NCI-H345 treated with DMSO at 0.1 percent for 48 hours (cell line): ENCODE results near the gene SETX.
"Not testable (repeated sequence)": the region's sequence is repeated elsewhere in the genome, so short reads cannot be mapped to it uniquely, and the experiment has no call there.

Experiments
- DNase-seq: peaks from one replicate; lab custom pipeline; 2025; ENCODE audit not compliant: unreplicated experiment; lab: John Stamatoyannopoulos, UW

Gene SETX, protein sequence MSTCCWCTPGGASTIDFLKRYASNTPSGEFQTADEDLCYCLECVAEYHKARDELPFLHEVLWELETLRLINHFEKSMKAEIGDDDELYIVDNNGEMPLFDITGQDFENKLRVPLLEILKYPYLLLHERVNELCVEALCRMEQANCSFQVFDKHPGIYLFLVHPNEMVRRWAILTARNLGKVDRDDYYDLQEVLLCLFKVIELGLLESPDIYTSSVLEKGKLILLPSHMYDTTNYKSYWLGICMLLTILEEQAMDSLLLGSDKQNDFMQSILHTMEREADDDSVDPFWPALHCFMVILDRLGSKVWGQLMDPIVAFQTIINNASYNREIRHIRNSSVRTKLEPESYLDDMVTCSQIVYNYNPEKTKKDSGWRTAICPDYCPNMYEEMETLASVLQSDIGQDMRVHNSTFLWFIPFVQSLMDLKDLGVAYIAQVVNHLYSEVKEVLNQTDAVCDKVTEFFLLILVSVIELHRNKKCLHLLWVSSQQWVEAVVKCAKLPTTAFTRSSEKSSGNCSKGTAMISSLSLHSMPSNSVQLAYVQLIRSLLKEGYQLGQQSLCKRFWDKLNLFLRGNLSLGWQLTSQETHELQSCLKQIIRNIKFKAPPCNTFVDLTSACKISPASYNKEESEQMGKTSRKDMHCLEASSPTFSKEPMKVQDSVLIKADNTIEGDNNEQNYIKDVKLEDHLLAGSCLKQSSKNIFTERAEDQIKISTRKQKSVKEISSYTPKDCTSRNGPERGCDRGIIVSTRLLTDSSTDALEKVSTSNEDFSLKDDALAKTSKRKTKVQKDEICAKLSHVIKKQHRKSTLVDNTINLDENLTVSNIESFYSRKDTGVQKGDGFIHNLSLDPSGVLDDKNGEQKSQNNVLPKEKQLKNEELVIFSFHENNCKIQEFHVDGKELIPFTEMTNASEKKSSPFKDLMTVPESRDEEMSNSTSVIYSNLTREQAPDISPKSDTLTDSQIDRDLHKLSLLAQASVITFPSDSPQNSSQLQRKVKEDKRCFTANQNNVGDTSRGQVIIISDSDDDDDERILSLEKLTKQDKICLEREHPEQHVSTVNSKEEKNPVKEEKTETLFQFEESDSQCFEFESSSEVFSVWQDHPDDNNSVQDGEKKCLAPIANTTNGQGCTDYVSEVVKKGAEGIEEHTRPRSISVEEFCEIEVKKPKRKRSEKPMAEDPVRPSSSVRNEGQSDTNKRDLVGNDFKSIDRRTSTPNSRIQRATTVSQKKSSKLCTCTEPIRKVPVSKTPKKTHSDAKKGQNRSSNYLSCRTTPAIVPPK (N-terminal part only)

DNA sequence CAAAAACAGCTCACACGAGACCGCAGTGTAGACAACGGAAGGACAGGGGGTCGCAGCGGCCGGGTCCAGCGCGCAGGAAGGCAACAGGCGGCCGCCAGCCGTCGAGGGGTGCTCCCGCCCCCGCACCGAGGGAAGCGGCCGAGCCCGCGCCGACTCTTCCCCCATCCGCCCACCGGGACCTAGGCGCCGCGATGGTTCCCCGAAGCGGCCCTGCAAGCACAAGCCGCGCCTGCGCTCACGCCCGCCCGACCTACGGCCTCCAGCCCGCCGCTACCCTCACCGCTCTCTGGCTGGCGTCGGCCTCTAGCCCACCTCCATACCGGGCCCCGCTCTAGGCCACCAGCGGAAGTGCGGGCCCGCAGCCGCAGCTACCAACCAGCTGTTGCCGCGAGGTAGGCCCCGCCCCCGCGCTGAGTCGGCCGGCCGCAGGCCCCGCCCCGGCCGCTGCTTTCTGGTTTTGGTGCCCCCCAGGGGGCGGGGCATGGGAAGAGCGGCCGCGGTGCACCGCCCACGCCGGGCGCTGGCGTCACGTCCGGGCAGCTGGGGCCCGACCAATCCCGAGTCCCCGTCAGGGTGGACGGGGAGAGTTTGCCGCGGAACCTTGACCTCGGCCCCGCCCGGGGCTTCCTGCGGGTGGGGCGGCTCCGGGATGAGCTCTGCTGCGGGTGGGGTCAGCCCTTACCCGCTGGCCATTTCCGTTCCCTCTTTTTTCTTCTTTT, at the start of gene SETX:
Gene SETX (minus strand): TSS at position 350 of the 719 bp plus-strand sequence. CDS start 5,558 bp downstream, outside the sequence.
- peak; percentile 96 for DNase-seq

DNA sequence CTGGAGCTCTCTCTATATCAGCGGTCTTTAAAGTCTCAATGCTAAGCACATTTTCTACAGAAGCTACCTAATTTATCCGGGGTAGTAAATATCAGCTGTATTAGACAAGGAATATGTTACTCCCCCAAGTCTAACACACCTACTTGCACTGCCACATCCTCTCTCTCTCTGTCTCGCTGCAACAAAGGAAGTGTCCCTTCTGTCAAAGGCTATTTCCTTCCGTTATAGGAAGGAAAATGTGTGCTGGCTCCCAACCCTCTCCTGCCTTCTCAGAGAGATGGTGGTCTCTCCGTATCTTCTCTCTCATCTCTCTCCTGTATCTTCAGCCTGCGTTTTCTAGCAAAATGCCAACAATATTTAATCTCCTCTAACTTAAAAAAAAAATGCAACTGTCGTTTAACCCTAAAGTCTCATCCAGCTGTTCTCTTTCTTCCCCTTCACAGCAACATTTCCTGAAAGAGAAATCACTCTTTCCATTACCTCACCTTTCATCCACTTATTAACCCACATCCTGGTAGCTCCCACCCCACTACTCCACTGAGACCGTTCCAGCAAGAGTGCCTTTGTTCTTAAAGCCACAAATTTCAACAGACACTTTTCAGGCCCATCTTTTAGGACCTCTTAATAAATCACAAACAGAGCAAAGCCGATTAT, 49.6 kb upstream of the SETX start:
- no peak for DNase-seq

DNA sequence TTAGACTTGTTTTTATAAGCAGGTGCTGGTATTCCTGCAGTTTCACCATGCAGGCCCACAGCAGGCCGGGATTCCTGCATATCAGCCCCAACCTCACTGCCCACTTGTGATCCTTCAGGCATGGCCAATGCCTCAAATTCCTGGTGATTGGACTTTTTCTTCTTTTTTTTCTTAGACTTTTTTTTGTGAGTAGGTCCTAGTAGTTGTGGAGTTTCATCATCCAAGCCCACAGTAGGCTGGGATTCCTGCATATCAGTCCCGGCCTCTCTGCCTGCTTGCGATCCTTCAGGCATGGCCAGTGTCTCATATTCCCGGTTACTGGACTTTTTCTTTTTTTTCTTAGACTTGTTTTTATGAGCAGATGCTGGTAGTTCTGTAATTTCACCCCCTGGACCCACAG, 47.0 kb upstream of the SETX start:
- DNase-seq, result no peak

GRCh38 chr9:132395560-132395959, 40.8 kb upstream of the SETX start:
- DNase-seq, result no peak

GRCh38 chr9:132391449-132391848, 36.7 kb upstream of the SETX start:
- DNase-seq, result no peak

- no peak for DNase-seq
Observed at GRCh38 chr9:132390966-132391365, 36.2 kb upstream of the SETX start.

DNA sequence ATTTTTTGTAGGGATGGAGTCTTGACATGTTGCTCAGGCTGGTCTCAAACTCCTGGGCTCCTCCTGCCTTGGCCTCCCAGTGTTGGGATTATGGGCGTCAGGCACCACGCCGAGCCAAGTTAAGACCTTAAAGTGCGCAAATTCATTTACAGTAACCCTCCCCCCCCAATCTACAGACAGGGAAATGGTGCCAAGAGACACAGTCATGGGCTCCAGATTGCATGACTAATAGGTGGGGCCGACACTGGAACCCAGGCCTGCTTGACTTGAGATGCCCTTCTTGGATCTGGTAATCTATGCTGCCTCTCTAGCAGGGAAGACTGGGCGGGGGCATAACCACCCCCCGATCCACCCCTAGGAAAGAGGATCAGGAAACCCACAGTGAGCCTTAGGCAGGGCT, 32.3 kb upstream of the SETX start:
- DNase-seq, result no peak

DNA sequence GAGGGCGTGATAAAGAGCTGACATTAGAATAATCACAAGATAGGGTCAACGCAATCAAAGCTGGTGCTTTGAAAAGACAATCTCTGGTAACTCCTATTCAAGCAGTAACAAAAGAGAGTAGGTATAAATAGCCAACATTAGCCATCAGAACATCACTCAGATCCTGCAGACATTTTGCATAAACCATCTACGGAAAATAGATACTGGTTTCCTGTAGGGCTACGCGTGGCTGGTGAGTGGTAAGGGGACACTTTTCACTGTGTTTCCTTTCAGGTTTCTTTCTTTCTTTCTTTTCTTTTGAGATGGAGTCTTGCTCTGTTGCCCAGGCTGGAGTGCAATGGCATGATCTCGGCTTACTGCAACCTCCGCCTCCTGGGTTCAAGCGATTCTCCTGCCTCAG, 29.6 kb upstream of the SETX start:
- DNase-seq, result no peak

DNA sequence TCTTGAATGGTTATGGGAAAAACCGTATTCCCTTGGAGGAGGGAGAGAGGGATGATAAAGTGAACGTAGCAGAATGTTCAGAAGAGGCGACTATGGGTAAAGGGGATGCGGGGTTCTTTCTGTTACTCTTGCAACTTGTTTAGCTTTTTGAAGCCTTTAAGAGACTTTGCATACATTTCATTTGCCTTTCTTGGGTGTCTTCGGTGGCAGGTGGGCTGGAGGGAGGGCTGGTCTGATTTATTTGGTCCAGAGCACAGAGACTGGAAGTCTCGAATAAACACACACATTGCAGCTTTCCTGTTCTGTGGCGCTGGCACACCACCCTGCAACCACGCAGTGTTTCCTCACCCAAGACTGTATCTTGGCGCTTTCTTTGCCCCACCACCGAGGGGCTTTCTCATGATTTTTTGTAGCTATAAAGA, 28.7 kb upstream of the SETX start:
- DNase-seq, result no peak

DNA sequence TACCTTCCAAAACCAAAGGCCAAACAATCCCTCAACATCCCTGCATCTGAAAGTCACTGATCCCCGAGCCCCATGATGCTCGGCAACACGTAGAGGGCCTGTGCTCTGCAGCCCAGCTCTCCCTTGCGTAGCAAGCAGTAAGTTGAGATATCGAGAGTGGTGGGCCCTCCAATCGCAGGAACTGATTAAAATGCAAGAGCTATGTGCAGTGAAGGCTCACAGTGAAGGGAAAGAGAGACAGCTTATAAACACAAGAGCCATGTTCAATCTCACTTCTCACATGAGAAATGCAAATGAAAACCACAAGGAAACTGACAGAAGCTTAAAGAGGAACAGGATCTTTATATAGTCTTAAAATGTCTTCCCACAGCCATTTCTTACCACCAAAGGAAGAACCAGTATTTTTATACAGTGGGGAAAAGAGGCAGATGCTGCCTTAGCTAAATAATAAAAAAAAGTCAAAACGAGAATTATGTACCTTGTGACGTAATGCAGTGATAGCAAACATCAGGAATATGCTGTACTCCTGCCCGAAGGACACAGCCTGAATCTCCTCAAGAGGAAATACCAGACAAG, 27.3 kb upstream of the SETX start:
- DNase-seq, result no peak

- not testable (repeated sequence) for DNase-seq
Observed at GRCh38 chr9:132378416-132378815, 23.6 kb upstream of the SETX start.

DNA sequence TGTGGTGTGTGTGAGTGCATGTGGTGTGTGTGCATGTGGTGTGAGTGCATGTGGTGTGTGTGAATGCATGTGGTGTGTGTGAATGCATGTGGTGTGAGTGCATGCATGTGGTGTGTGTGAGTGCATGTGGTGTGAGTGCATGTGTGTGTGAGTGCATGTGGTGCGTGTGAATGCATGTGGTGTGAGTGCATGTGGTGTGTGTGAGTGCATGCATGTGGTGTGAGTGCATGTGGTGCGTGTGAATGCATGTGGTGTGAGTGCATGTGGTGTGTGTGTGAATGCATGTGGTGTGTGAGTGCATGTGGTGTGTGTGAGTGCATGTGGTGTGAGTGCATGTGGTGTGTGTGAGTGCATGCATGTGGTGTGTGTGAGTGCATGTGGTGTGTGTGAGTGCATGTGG, 23.0 kb upstream of the SETX start:
- not testable (repeated sequence) for DNase-seq

GRCh38 chr9:132372177-132373095, 17.6 kb upstream of the SETX start:
- DNase-seq, result no peak

- no peak for DNase-seq
Observed at GRCh38 chr9:132370592-132370991, 15.8 kb upstream of the SETX start.

- no peak for DNase-seq
Observed at GRCh38 chr9:132369421-132369820, 14.6 kb upstream of the SETX start.

DNA sequence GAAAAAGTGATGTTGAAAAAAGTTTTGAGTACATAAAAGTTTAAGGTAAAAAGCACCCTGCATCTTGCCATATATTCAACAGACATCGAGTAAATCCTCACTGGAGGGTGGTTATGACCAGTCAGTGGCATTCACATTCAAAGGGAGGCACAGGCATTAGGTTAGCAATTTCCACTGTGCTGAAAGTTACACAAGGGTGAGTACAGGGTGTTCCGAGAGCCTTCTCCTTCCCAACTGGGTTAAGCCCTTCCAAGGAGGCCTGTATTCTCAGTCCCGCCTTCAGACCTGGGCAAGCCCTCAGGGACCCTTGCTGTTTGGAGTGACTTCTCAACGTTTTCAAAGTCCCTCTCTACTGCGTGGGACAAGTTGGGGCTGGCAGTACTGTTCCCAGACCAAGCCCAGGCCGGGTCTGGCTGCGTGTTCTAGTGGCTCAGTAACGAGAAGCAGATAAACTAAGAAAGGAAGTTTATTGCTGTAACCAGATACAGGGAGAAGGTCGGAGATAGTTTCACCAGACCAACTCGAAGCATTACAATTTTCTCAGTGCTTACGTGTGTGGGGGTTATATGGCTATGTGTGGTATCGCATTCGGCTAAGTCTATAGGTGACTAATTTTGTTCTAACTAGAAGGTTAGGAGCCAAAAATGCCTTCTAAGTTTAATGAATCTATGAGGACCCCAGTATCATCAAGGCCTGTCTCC, 13.0 kb upstream of the SETX start:
- DNase-seq, result no peak

DNA sequence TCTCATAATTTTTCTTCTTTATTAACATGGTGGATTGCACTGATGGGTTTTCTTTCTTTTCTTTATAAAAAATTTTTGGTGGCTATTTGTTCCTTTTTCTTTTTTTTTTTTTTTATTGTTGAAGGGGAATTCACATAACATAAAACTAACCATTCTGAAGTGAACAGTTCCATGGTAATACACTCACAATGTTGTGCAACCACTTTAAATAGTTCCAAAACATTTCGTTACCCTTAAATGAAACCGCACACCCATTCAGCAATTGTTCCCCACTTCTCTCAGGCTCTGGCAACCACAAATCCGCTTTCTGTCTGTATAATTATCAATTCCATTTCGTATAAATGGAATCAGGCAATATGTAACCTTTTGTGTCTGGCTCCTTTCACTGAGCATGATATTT, 11.7 kb upstream of the SETX start:
- no peak for DNase-seq

GRCh38 chr9:132365986-132366385, 11.2 kb upstream of the SETX start:
- no peak for DNase-seq
